Measurements from ENCODE around the gene RFWD3.

DNA sequence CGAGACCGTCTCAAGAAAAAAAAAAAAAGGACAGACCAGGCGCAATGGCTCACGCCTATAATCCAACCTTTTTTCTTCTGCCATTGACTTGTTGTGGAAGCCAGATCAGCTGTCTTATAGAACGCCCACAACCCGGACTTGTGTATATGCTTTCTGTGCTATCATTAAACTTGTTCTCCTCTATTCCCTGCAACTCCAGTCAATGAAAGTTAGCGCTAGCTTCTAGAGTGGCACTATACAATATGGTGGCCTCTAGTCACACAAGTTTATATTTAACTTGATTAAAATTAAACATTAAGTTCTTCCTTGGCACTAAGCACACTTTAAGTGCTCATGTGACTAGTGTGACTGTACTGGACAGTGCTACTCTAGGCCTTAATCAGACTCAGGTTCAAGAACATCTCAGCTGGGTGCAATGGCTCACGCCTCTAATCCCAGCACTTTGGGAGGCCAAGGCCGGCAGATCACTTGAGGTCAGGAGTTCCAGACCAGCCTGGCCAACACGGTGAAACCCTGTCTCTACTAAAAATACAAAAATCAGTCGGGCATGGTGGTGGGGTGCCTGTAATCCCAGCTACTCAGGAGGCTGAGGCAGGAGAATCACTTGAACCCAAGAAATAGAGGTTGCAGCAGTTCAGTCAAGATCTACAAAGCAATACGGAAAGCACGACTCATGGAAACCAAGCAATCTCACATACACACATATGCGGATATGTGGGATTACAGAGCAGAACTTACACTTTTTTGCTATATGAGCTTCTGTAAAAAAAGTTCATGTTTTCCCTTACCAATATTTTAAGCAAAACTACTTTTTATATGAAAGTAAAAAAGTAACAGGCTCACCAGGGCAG is 41.0 kb downstream of the RFWD3 start:
- TF ChIP-seq, protein P1, sequence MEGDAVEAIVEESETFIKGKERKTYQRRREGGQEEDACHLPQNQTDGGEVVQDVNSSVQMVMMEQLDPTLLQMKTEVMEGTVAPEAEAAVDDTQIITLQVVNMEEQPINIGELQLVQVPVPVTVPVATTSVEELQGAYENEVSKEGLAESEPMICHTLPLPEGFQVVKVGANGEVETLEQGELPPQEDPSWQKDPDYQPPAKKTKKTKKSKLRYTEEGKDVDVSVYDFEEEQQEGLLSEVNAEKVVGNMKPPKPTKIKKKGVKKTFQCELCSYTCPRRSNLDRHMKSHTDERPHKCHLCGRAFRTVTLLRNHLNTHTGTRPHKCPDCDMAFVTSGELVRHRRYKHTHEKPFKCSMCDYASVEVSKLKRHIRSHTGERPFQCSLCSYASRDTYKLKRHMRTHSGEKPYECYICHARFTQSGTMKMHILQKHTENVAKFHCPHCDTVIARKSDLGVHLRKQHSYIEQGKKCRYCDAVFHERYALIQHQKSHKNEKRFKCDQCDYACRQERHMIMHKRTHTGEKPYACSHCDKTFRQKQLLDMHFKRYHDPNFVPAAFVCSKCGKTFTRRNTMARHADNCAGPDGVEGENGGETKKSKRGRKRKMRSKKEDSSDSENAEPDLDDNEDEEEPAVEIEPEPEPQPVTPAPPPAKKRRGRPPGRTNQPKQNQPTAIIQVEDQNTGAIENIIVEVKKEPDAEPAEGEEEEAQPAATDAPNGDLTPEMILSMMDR (IDR thresholded peaks at IDR 0.05; ENCODE audit: borderline replicate concordance, extremely low read depth, low read length, poor library complexity, severe bottlenecking): no peak
- TF ChIP-seq EZH2 (IDR thresholded peaks at IDR 0.05; ENCODE audit: borderline replicate concordance, low read depth, low read length, severe bottlenecking): no peak
